ENCODE results near the gene EIF3I. TPM values are rescaled to one million over a fixed set of nuclear protein-coding genes. Genes with fewer than 3 reads are reported as not detected.
A peak's percentile ranks its signal among the peaks of the same experiment; 100 is the strongest.

Gene EIF3I
- total RNA-seq, 6 experiments from 2014 or later: 279 to 313 (median 285) TPM

DNA sequence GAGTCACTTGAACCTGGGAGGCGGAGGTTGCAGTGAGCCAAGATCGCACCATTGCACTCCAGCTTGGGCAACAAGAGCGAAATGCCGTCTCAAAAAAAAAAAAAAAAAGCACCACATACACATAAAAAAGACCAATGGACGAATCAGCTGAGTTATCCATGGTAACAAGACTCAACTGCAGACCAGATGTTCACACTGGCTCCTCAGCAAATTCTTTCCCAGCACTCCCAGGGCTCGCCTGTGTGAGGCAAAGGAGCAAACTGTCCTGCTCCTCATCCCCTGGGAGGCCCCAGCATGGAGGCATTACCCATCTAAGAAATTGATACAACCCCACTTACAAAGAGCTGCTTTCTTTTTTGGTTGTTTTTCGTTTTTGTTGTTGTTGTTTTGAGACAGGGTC lies 3.2 kb upstream of the EIF3I start:
- H3K27me3 Mint-ChIP-seq (ENCODE audit: insufficient read depth): peaks cover 2% of the 10 kb centered on the region
- H3K9me3 Mint-ChIP-seq: no peaks in the 10 kb centered on the region
- no peak for DNase-seq
- peaks cover 34% of the 10 kb centered on the region for H3K36me3 Mint-ChIP-seq (ENCODE audit: low read depth)
- peak overlapping the region; percentile 66; the same call in 1 of the 2 replicates for H3K27ac Mint-ChIP-seq
- H3K4me3 Mint-ChIP-seq: no peak overlapping the region; the same call in 1 of the 2 replicates
- H3K4me1 Mint-ChIP-seq (ENCODE audit: low read depth): peaks cover 34% of the 10 kb centered on the region
- TF ChIP-seq, protein P1, sequence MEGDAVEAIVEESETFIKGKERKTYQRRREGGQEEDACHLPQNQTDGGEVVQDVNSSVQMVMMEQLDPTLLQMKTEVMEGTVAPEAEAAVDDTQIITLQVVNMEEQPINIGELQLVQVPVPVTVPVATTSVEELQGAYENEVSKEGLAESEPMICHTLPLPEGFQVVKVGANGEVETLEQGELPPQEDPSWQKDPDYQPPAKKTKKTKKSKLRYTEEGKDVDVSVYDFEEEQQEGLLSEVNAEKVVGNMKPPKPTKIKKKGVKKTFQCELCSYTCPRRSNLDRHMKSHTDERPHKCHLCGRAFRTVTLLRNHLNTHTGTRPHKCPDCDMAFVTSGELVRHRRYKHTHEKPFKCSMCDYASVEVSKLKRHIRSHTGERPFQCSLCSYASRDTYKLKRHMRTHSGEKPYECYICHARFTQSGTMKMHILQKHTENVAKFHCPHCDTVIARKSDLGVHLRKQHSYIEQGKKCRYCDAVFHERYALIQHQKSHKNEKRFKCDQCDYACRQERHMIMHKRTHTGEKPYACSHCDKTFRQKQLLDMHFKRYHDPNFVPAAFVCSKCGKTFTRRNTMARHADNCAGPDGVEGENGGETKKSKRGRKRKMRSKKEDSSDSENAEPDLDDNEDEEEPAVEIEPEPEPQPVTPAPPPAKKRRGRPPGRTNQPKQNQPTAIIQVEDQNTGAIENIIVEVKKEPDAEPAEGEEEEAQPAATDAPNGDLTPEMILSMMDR (IDR thresholded peaks at IDR 0.05): no peak

DNA sequence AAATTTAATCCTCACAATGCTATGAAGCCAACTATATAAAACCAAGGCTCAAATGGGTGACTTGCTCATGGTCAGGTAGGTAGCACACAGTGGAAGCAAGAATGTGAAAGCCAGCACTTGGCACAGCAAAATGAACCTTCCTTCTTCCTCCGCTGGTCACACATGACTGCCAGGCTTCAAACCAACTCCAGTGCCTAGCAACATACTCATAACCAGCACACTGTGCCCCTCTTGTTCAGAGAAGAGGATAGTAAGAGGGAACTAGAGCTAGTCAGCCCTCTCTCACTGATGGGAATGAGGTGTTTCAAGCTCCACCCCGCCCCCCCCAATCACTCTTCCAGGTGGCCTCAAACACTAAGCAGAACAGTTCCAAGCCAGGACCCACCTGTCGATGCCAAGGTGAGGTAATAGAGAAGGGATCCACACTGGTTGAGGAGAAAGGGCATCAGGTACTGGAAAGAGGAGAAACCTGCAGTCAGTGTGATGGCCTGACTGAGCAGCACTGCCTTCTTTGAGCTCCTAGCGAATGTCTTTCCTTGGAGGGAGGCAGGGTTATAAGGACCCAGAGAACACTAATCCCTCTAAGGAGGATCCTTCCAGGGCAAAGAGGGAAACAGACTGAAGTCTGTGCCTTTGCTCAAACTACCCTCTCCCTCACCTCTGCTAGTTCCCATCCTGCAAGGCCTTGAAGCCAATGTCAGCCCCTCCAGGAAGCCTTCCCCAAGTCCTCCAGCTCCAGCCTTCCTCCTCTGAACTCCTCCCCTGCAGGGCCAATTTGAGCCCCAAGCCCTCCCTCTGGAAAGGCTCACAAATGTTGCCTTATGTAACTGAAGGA lies 1.2 kb upstream of the EIF3I start:
- H3K9me3 Mint-ChIP-seq: no peaks in the 10 kb centered on the region
- no peak for DNase-seq
- H3K4me1 Mint-ChIP-seq (ENCODE audit: low read depth): peaks cover 38% of the 10 kb centered on the region
- H3K27ac Mint-ChIP-seq: peak overlapping the region; percentile 98
- H3K27me3 Mint-ChIP-seq (ENCODE audit: insufficient read depth): peaks cover 2% of the 10 kb centered on the region
- peak overlapping the region; percentile 97 for H3K4me3 Mint-ChIP-seq
- TF ChIP-seq, protein P1 (IDR thresholded peaks at IDR 0.05): no peak
- peaks cover 39% of the 10 kb centered on the region for H3K36me3 Mint-ChIP-seq (ENCODE audit: low read depth)

DNA sequence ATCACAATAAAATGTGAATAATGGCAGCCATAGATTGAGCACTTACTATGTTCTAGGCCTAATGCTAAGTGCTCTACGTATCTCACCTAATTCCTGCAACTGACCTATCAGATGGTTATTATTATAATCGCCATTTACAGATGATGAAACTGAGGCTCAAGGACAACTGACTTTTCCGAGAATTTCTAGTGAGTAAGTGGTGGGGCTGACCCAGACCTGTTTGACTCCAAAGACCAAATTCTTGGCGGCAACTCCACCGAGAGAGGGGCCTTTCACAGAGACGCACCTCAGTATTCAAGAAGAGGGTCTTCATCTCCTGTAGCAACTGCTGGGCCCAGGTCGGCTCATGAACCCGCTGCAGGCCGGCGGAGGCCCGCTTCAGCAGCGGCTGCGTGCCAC lies 627 bp upstream of the EIF3I start:
- peaks cover 39% of the 10 kb centered on the region for H3K36me3 Mint-ChIP-seq (ENCODE audit: low read depth)
- H3K4me3 Mint-ChIP-seq: peak overlapping the region; percentile 97
- TF ChIP-seq, protein P1 (IDR thresholded peaks at IDR 0.05): no peak
- peak overlapping the region; percentile 98 for H3K27ac Mint-ChIP-seq
- H3K27me3 Mint-ChIP-seq (ENCODE audit: insufficient read depth): peaks cover 2% of the 10 kb centered on the region
- no peaks in the 10 kb centered on the region for H3K9me3 Mint-ChIP-seq
- no peak for DNase-seq
- peaks cover 38% of the 10 kb centered on the region for H3K4me1 Mint-ChIP-seq (ENCODE audit: low read depth)

DNA sequence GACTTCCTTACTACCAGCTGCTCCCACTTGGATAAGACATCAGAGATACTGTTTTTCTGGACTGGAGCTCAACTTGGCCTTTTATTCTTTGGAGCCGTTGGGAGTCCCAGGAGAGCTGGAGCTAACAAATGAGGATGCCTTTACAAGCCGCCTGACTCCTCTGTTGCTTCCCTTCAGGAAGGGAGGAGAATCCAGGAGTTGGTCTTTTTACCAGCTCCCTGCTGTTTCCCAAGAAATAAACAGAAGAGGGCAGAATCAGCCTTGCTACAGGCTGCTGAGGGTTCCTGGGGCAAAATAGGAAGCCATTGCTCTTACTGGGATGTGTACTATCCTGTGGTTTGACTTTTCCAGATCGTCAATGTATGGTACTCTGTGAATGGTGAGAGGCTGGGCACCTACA lies 1.5 kb downstream of the EIF3I start:
- H3K27ac Mint-ChIP-seq: peak overlapping the region; percentile 98
- H3K27me3 Mint-ChIP-seq (ENCODE audit: insufficient read depth): peaks cover 2% of the 10 kb centered on the region
- DNase-seq: no peak
- peaks cover 45% of the 10 kb centered on the region for H3K36me3 Mint-ChIP-seq (ENCODE audit: low read depth)
- peaks cover 53% of the 10 kb centered on the region for H3K4me1 Mint-ChIP-seq (ENCODE audit: low read depth)
- H3K9me3 Mint-ChIP-seq: no peaks in the 10 kb centered on the region
- peak overlapping the region; percentile 97 for H3K4me3 Mint-ChIP-seq
- TF ChIP-seq, protein P1 (IDR thresholded peaks at IDR 0.05): peak; percentile 54

DNA sequence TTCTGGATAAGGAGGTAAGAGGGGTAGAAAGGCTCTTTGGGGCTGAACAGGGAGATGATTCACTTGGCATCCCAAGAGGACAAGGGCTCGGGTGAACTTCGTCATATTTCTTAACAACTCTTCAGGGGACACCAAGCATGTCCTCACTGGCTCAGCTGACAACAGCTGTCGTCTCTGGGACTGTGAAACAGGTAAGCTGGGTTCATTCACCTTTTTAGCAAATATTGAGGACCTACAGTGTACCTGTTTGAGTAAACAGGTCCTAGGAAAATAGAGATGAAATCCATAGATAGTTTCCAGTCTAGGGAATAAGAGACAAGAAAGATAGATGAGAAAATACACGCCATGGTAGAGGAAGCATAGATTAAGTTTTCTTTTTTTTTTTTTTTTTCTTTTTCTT lies 2.1 kb downstream of the EIF3I start:
- peaks cover 55% of the 10 kb centered on the region for H3K4me1 Mint-ChIP-seq (ENCODE audit: low read depth)
- H3K9me3 Mint-ChIP-seq: no peaks in the 10 kb centered on the region
- H3K36me3 Mint-ChIP-seq (ENCODE audit: low read depth): peaks cover 49% of the 10 kb centered on the region
- H3K27ac Mint-ChIP-seq: peak overlapping the region; percentile 98
- peak overlapping the region; percentile 97 for H3K4me3 Mint-ChIP-seq
- H3K27me3 Mint-ChIP-seq (ENCODE audit: insufficient read depth): peaks cover 2% of the 10 kb centered on the region
- DNase-seq: no peak
- TF ChIP-seq, protein P1 (IDR thresholded peaks at IDR 0.05): no peak
